Kidney epithelial cell (primary cell): ENCODE data around the gene HAT1. TPM values are rescaled to one million over a fixed set of nuclear protein-coding genes. Genes with fewer than 3 reads are reported as not detected.

Source experiments
- DNase-seq: peaks from one replicate; pipeline ENCODE4 v3.0.0-alpha.2; 2010; ENCODE audit warnings: low read depth
- H3K27me3 ChIP-seq: 2 replicates; pipeline ENCODE4 v1.6.0; 2011; ENCODE audit warnings: low read length; ENCODE audit not compliant: control insufficient read depth, insufficient read depth
- H3K36me3 ChIP-seq: 2 replicates; pipeline ENCODE4 v1.5.1; 2011; ENCODE audit warnings: low read length; ENCODE audit not compliant: control insufficient read depth, insufficient read depth
- H3K4me3 ChIP-seq: 2 replicates; pipeline ENCODE4 v1.5.1; 2011; ENCODE audit warnings: low read depth, mild to moderate bottlenecking, control low read depth, low read length
- total RNA-seq: library from RNA; depleted of rRNA; stranded (reverse); fragments of >200 nt; gene quantifications from 2 replicates; pipeline ENCODE4 v1.2.3, GENCODE V29; 2015
- TF ChIP-seq, protein P1 (sequence below): IDR thresholded peaks from 2 replicates; pipeline ENCODE4 v1.5.1; 2011; ENCODE audit warnings: mild to moderate bottlenecking, moderate library complexity, low read length, control low read depth, inconsistent platforms; ENCODE audit not compliant: insufficient read depth, poor library complexity, severe bottlenecking

The HAT1 gene
- total RNA-seq, 1 donor from 2014 or later: 27.1 TPM

DNA sequence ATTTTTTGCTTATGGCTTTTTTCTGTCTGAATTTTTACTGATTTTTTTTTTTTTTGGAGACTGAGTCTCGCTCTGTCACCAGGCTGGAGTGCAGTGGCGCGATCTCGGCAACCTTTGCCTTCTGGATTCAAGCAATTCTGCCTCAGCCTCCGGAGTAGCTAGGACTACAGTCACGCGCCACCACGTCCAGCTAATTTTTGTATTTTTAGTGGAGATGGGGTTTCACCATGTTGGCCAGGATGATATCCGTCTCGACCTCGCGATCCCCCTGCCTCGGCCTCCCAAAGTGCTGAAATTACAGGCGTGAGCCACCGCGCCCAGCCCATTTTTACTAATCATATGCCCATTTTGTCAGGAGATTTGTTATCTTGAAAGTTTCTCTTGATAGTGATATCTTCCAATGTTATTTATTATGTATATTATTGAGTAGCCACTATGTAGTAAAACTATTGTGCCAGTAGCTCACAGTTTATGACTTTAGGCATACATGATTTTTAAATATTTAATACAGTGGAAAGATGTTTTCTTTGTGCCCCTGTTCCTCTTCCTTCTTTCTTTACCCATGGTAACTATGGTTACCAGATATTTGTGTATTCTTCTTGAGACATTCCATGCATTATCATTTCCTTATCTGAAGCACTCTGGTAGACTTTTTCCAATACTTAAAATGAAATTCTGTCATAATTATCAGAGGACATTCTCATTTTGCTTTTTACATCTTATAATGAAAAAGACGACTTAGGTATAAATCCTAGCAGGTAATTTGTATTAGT lies 2.1 kb downstream of the HAT1 start:
- TF ChIP-seq, protein P1, sequence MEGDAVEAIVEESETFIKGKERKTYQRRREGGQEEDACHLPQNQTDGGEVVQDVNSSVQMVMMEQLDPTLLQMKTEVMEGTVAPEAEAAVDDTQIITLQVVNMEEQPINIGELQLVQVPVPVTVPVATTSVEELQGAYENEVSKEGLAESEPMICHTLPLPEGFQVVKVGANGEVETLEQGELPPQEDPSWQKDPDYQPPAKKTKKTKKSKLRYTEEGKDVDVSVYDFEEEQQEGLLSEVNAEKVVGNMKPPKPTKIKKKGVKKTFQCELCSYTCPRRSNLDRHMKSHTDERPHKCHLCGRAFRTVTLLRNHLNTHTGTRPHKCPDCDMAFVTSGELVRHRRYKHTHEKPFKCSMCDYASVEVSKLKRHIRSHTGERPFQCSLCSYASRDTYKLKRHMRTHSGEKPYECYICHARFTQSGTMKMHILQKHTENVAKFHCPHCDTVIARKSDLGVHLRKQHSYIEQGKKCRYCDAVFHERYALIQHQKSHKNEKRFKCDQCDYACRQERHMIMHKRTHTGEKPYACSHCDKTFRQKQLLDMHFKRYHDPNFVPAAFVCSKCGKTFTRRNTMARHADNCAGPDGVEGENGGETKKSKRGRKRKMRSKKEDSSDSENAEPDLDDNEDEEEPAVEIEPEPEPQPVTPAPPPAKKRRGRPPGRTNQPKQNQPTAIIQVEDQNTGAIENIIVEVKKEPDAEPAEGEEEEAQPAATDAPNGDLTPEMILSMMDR: no peak
- DNase-seq: no peak
- Histone ChIP-seq H3K36me3 (no peaks in the 10 kb centered on the region), H3K27me3 (no peaks in the 10 kb centered on the region), H3K4me3 (no peak overlapping the region)

DNA sequence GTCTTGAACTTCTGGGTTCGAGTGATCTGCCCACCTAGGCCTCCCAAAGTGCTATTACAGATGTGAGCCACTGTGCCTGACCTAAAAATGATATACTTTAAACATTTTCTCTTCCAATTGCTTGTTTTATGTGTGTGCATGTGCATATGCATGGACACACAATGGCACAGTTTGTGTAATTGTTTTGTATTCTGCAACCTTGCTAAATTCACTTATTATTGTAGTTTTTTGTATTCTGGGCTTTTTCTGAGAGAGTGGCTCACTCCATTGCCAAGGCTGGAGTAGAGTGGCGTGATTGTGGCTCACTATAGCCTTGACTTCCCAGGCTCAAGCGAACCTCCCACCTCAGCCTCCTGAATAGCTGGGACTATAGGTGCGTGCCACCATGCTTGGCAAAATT lies 8.1 kb downstream of the HAT1 start:
- Histone ChIP-seq H3K36me3 (no peaks in the 10 kb centered on the region), H3K27me3 (no peaks in the 10 kb centered on the region), H3K4me3 (no peak overlapping the region)
- DNase-seq: no peak
- TF ChIP-seq, protein P1: no peak

DNA sequence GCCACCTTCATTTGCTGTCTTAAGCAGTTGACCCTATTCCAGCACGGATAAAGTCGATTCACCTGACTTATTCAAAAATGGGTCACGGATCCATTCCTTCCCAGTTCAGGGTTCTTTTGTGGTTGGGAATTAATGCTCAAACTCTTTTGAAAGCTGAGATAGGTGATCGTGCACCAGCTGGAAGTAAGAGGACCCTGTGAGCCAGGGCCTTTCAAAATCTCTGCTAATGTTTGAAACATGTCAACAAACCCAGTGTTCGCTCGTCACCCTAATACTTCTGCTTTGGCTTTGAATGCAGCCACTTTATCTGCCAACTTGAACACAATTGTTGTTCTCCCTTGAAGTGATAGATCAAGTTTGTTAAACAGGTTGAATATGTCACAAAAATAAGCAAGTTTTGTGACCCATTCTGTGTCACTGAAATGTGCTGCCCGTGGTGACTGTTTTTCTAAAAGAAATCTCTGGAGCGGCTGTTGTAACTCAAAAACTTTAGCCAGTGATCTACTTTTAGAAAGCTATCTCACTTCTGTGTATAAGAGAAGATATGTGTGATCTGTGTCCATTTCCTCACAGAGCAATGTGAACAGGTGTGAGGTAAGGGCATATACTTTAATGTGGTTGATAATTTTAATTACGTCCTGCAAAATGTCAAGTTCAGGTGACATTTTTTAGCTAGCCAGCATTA lies 16.9 kb downstream of the HAT1 start:
- H3K27me3 ChIP-seq: no peaks in the 10 kb centered on the region
- TF ChIP-seq, protein P1: no peak
- DNase-seq: no peak
- no peak overlapping the region for H3K4me3 ChIP-seq
- no peaks in the 10 kb centered on the region for H3K36me3 ChIP-seq

DNA sequence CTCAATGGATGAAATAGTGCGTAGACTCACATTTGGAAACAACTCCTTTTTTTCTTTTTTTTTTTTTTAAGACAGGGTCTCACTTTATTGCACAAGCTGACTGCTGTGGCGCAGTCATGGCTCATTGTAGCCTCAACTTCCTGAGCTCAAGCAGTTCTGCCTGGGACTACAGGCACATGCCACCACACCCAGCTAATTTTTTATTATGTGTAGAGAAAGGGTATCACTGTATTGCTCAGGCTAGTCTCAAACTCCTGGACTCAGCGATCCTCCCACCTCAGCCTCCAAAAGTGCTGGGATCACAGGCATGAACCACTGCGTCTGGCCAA lies 17.4 kb downstream of the HAT1 start:
- Histone ChIP-seq H3K27me3 (no peaks in the 10 kb centered on the region), H3K4me3 (no peak overlapping the region), H3K36me3 (no peaks in the 10 kb centered on the region)
- DNase-seq: no peak
- TF ChIP-seq, protein P1: no peak

DNA sequence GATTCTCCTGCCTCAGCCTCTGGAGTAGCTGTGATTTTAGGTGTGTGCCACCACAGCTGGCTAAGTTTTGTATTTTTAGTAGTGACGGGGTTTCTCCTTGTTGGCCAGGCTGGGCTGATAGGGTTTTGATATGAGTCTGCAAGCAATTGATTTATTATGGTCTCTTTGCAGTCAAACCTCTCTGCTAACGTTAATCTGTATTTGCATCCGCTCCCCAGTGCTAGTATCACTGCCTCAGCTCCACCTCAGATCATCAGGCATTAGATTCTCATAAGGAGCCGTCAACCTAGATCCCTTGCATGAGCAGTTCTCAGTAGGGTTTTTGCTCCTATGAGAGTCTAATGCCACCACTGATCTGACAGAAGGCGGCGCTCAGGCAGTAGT lies 19.0 kb downstream of the HAT1 start:
- Histone ChIP-seq H3K36me3 (no peaks in the 10 kb centered on the region), H3K27me3 (no peaks in the 10 kb centered on the region), H3K4me3 (no peak overlapping the region)
- TF ChIP-seq, protein P1: no peak
- DNase-seq: no peak
